IMR-90 (cell line): ENCODE results near the gene FNIP2. TPM values are rescaled to one million over a fixed set of nuclear protein-coding genes. Genes with fewer than 3 reads are reported as not detected.

Source experiments
- ATAC-seq: fragments of 200-7000 bp; cut with Tn5 transposase; 2 replicates; pipeline ENCODE4 v1.9.1; 2020; ENCODE audit warnings: low read depth, mild to moderate bottlenecking, moderate library complexity
- BruUV-seq: library from RNA; stranded (reverse); fragments of 400-500 nt; replicated peaks from 2 replicates; lab custom pipeline; 2021; lab: Mats Ljungman, UMichigan
- CTCF ChIA-PET: fragments of 300-600 bp; formaldehyde crosslinking; extraction: SDS; loops from one replicate; lab custom pipeline; 2021; ENCODE audit warnings: antibody characterized with exemption; lab: Yijun Ruan, JAX
- POLR2A ChIA-PET: fragments of 300-600 bp; sonication (Branson Sonifier 250); formaldehyde crosslinking; loops from one replicate; lab custom pipeline; 2022; ENCODE audit warnings: antibody characterized with exemption; ENCODE audit not compliant: unreplicated experiment; lab: Charles Lee
- DNase-seq: peaks from one replicate; pipeline ENCODE4 v3.0.0; 2013
- H2AFZ ChIP-seq: replicated peaks from 2 replicates; pipeline ENCODE3; 2013; ENCODE audit warnings: low read length, mild to moderate bottlenecking; ENCODE audit not compliant: poor library complexity
- H2AK5ac ChIP-seq: 2 replicates; pipeline ENCODE4 v1.6.1; 2013; ENCODE audit warnings: low read depth, low read length, inconsistent platforms
- H2AK9ac ChIP-seq: replicated peaks from 2 replicates; pipeline ENCODE3; 2013; ENCODE audit warnings: mild to moderate bottlenecking, low read depth, low read length, moderate library complexity; ENCODE audit not compliant: poor library complexity
- H2BK120ac ChIP-seq: 2 replicates; pipeline ENCODE4 v1.6.1; 2013; ENCODE audit warnings: low read depth, low read length, inconsistent platforms
- H2BK15ac ChIP-seq: 3 replicates; pipeline ENCODE4 v1.6.1; 2013; ENCODE audit warnings: low read depth, low read length, inconsistent platforms
- H2BK20ac ChIP-seq: 2 replicates; pipeline ENCODE4 v1.6.1; 2013; ENCODE audit warnings: low read depth, mild to moderate bottlenecking, inconsistent platforms, low read length, moderate library complexity
- H2BK5ac ChIP-seq: 2 replicates; pipeline ENCODE4 v1.6.1; 2013; ENCODE audit warnings: mild to moderate bottlenecking, low read depth, low read length, inconsistent platforms; ENCODE audit not compliant: poor library complexity, severe bottlenecking
- H3K14ac ChIP-seq: replicated peaks from 2 replicates; pipeline ENCODE4 v1.6.1; 2013; ENCODE audit warnings: low read depth, low read length, inconsistent platforms
- H3K18ac ChIP-seq: 2 replicates; pipeline ENCODE4 v1.6.1; 2013; ENCODE audit warnings: low read depth, low read length, control low read depth
- H3K23ac ChIP-seq: 2 replicates; pipeline ENCODE4 v1.6.1; 2013; ENCODE audit warnings: low read depth, low read length, inconsistent platforms
- H3K27ac ChIP-seq: 2 replicates; pipeline ENCODE4 v1.5.1; 2013; ENCODE audit warnings: mild to moderate bottlenecking, control low read depth, low read length; ENCODE audit not compliant: insufficient read depth
- H3K27me3 ChIP-seq: 2 replicates; pipeline ENCODE4 v1.6.1; 2013; ENCODE audit warnings: low read length; ENCODE audit not compliant: control insufficient read depth, insufficient read depth
- H3K36me3 ChIP-seq: 2 replicates; pipeline ENCODE4 v1.6.1; 2013; ENCODE audit warnings: low read length, mixed read lengths; ENCODE audit not compliant: control insufficient read depth, insufficient read depth
- H3K4ac ChIP-seq: 2 replicates; pipeline ENCODE4 v1.6.1; 2013; ENCODE audit warnings: low read depth, low read length, inconsistent platforms
- H3K4me1 ChIP-seq: 2 replicates; pipeline ENCODE4 v1.6.1; 2013; ENCODE audit warnings: low read length, mixed read lengths; ENCODE audit not compliant: control insufficient read depth, insufficient read depth
- H3K4me2 ChIP-seq: 2 replicates; pipeline ENCODE4 v1.6.1; 2013; ENCODE audit warnings: low read depth, mild to moderate bottlenecking, control low read depth, low read length, moderate library complexity
- H3K4me3 ChIP-seq: 2 replicates; pipeline ENCODE4 v1.5.1; 2013; ENCODE audit warnings: low read depth, mild to moderate bottlenecking, control low read depth, low read length, moderate library complexity; ENCODE audit not compliant: insufficient read depth
- H3K56ac ChIP-seq: 2 replicates; pipeline ENCODE4 v1.6.1; 2013; ENCODE audit warnings: low read length, inconsistent platforms; ENCODE audit not compliant: insufficient read depth; ENCODE audit errors: extremely low read depth
- H3K79me1 ChIP-seq, 2 experiments: 2 replicates each; pipeline ENCODE4 v1.6.1; 2013; ENCODE audit warnings: low read length in 2 of 2, inconsistent platforms in 1 of 2, low read depth in 1 of 2
- H3K9ac ChIP-seq: 2 replicates; pipeline ENCODE4 v1.6.1; 2013; ENCODE audit warnings: low read depth, low read length, control low read depth
- H3K9me1 ChIP-seq: 2 replicates; pipeline ENCODE4 v1.6.1; 2013; ENCODE audit warnings: low read length, inconsistent platforms; ENCODE audit not compliant: insufficient read depth
- H3K9me3 ChIP-seq: 2 replicates; pipeline ENCODE4 v1.6.1; 2013; ENCODE audit warnings: low read length; ENCODE audit not compliant: control insufficient read depth, insufficient read depth
- H4K20me1 ChIP-seq: 2 replicates; pipeline ENCODE4 v1.6.1; 2013; ENCODE audit warnings: low read length, inconsistent platforms; ENCODE audit not compliant: insufficient read depth
- H4K5ac ChIP-seq: 2 replicates; pipeline ENCODE4 v1.6.1; 2013; ENCODE audit warnings: mild to moderate bottlenecking, low read depth, low read length, control low read depth
- H4K8ac ChIP-seq, 2 experiments: 2 replicates each; pipeline ENCODE4 v1.6.1; 2013; ENCODE audit warnings: low read depth in 2 of 2, low read length in 2 of 2, control low read depth in 1 of 2, inconsistent platforms in 1 of 2
- H4K91ac ChIP-seq: 2 replicates; pipeline ENCODE4 v1.6.1; 2013; ENCODE audit warnings: low read depth, low read length, inconsistent platforms; ENCODE audit not compliant: insufficient read depth
- MAFK ChIP-seq: IDR thresholded peaks from 2 replicates; pipeline ENCODE4 v1.6.1; 2012; ENCODE audit warnings: low read depth, low read length, improper control_type of control experiment
- MAZ ChIP-seq: IDR thresholded peaks from 2 replicates; pipeline ENCODE4 v1.6.1; 2012; ENCODE audit warnings: low read depth, mild to moderate bottlenecking, low read length, improper control_type of control experiment, moderate library complexity, borderline replicate concordance
- MXI1 ChIP-seq: IDR thresholded peaks from 2 replicates; pipeline ENCODE4 v1.6.1; 2012; ENCODE audit warnings: low read depth, mild to moderate bottlenecking, low read length, moderate library complexity, borderline replicate concordance
- POLR2A ChIP-seq: IDR thresholded peaks from 2 replicates; pipeline ENCODE4 v1.6.1; 2012; ENCODE audit warnings: mild to moderate bottlenecking, low read depth, low read length
- RAD21 ChIP-seq: IDR thresholded peaks from 2 replicates; pipeline ENCODE4 v1.6.1; 2012; ENCODE audit warnings: low read length, improper control_type of control experiment
- WGBS, 2 experiments: methylation state at CpG; one replicate each; pipeline versions ENCODE4 v1.1.5 to v1.1.7; 2013; ENCODE audit warnings: missing lambda C conversion rate in 2 of 2; ENCODE audit not compliant: insufficient read length in 1 of 2; ENCODE audit errors: extremely low coverage in 2 of 2; 5-methylcytosine and 5-hydroxymethylcytosine counted together
- dilution Hi-C: fragments of 300-500 bp; cut with HindIII; formaldehyde crosslinking; loops from one replicate; pipeline ENCODE4 v1.14.3; 2018; ENCODE audit warnings: low sequenced_read_pairs; ENCODE audit not compliant: unreplicated experiment
- in situ Hi-C: fragments of 300-500 bp; cut with MboI; formaldehyde crosslinking; loops from 3 replicates; pipeline ENCODE4 v1.14.3; 2019; ENCODE audit warnings: low sequenced_read_pairs, inconsistent platforms, mixed read lengths
- intact Hi-C: fragments of 100-400 bp; cut with micrococcal nuclease; formaldehyde crosslinking; loops from 2 replicates; pipeline ENCODE4 v1.10.0; 2022
- polyA plus RNA-seq, 3 experiments: library from polyadenylated mRNA; depleted of rRNA; stranded (reverse); fragments of >200 nt; gene quantifications; 2 replicates each; pipeline ENCODE4 v1.2.3, GENCODE V29; 2012; ENCODE audit warnings: low replicate concordance in 1 of 3
- total RNA-seq: library from RNA; depleted of rRNA; stranded (reverse); fragments of >200 nt; gene quantifications from 2 replicates; pipeline ENCODE4 v1.2.3, GENCODE V29; 2012
- TF ChIP-seq, protein P1 (sequence below): conservative IDR thresholded peaks from 2 replicates; pipeline ENCODE4 v1.5.1; 2012; ENCODE audit warnings: mild to moderate bottlenecking, low read depth, low read length, improper control_type of control experiment

Gene FNIP2
- total and polyA plus RNA-seq, 2 of the 4 experiments (the other 2 are of a cell fraction), result 4.7 to 24.6 TPM

DNA sequence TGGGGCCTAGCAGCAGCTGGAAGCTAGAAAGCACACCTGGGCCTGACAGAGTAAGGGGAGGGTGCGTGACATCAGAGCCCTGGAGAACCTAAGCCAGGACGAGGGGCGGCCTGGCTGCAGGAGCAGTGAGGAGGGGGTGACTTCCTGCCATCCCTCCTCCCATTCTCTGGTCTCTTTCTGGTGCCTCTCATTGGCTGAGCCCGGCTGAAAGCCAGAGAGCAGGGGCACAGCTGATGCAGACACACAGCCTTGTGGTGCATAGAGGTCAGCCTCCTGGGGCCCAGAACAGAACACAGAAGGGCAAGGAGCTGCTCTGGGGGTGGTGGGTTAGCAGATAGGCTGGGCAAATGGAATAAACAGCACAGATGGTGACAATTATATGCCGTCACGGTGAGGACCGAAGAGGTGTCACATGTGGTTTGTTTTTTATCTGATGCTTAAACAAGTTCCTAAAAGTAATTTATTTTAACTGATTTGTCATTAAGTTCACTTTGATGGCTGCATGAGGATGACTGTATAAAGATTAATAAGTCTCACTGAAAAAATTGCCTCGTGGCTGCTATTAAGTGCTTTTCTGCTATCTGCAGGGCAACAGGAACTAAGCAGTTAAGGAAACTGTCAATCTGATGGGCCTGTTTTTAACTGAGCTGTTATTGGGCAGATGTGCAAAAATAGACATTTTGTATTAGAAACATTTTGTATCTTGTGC is 102.0 kb downstream of the FNIP2 start:
- Histone ChIP-seq H2BK5ac (no peak overlapping the region), H2AFZ (no peak overlapping the region), H3K4me3 (no peak overlapping the region), H4K20me1 (peaks cover 4% of the 10 kb centered on the region; the same call in 1 of the 2 replicates), H2BK20ac (no peak overlapping the region), H4K8ac (no peak overlapping the region), H2BK120ac (no peak overlapping the region), H2AK5ac (no peak overlapping the region; the same call in 1 of the 2 replicates), H3K9me1 (peaks cover 3% of the 10 kb centered on the region; the same call in 1 of the 2 replicates), H2BK15ac (no peak overlapping the region), H3K18ac (no peak overlapping the region), H3K36me3 (peaks cover 22% of the 10 kb centered on the region), H3K9ac (no peak overlapping the region), H3K79me1 (peaks cover 0 to 3% of the 10 kb centered on the region in 2 experiments; a peak in 1 of 4 replicates), H3K27me3 (no peaks in the 10 kb centered on the region), H4K5ac (no peak overlapping the region), H2AK9ac (no peak overlapping the region), H3K23ac (no peak overlapping the region), H4K91ac (no peak overlapping the region), H3K9me3 (no peaks in the 10 kb centered on the region), H3K56ac (no peak overlapping the region), H3K27ac (no peak overlapping the region), H3K4me2 (no peak overlapping the region), H3K4me1 (peaks cover 10% of the 10 kb centered on the region), H3K4ac (no peak overlapping the region), H3K14ac (no peak overlapping the region)
- no peak for ATAC-seq
- in situ Hi-C loops (no loop called here), intact Hi-C loops (loop anchor here (5.0 kb wide), 2 partner anchors 127 to 577 kb away; no protein-coding TSS in a partner anchor), dilution Hi-C loops (no loop called here)
- no CpG with 5 or more reads among the region's 8 CpGs for WGBS, 2 experiments
- ChIA-PET POLR2A (no interaction called here), CTCF (no interaction called here)
- no peak for TF ChIP-seq MAFK
- no peak for TF ChIP-seq RAD21
- TF ChIP-seq MXI1, result no peak
- TF ChIP-seq POLR2A, result no peak
- TF ChIP-seq, protein P1, sequence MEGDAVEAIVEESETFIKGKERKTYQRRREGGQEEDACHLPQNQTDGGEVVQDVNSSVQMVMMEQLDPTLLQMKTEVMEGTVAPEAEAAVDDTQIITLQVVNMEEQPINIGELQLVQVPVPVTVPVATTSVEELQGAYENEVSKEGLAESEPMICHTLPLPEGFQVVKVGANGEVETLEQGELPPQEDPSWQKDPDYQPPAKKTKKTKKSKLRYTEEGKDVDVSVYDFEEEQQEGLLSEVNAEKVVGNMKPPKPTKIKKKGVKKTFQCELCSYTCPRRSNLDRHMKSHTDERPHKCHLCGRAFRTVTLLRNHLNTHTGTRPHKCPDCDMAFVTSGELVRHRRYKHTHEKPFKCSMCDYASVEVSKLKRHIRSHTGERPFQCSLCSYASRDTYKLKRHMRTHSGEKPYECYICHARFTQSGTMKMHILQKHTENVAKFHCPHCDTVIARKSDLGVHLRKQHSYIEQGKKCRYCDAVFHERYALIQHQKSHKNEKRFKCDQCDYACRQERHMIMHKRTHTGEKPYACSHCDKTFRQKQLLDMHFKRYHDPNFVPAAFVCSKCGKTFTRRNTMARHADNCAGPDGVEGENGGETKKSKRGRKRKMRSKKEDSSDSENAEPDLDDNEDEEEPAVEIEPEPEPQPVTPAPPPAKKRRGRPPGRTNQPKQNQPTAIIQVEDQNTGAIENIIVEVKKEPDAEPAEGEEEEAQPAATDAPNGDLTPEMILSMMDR, result no peak
- TF ChIP-seq MAZ, result no peak
- no TSS peak for BruUV-seq
- no peak for DNase-seq
